AG09319 (cell line): ENCODE data around the gene NELL1.

Experiments used
- DNase-seq: peaks from one replicate; pipeline ENCODE4 v3.0.0-alpha.2; 2010; ENCODE audit warnings: low read depth; ENCODE audit errors: extremely low read depth
- TF ChIP-seq, protein P1 (sequence below): IDR thresholded peaks from 2 replicates; pipeline ENCODE4 v1.5.1; 2011; ENCODE audit warnings: low read depth, mild to moderate bottlenecking, inconsistent platforms, low read length, moderate library complexity

Gene NELL1

DNA sequence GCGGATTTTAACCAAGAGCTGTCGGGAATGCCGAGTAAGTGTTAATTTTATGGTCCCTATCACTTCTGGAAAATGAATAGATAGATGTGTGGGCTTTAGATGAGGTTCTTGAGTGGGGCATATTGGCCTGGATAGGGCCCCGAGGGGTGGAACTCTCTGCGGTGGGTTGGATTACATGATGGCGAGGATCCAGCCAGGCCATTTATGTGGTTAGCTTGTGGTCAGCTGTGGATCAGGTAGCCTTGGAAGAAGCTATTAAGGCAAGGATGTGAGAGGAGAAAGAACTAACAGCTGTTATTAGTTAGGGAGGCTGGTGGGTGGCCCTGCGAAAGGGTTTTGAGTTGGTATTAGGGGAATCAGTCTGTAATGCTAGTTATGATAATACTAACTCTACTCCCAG lies 268.4 kb downstream of the NELL1 start:
- TF ChIP-seq, protein P1, sequence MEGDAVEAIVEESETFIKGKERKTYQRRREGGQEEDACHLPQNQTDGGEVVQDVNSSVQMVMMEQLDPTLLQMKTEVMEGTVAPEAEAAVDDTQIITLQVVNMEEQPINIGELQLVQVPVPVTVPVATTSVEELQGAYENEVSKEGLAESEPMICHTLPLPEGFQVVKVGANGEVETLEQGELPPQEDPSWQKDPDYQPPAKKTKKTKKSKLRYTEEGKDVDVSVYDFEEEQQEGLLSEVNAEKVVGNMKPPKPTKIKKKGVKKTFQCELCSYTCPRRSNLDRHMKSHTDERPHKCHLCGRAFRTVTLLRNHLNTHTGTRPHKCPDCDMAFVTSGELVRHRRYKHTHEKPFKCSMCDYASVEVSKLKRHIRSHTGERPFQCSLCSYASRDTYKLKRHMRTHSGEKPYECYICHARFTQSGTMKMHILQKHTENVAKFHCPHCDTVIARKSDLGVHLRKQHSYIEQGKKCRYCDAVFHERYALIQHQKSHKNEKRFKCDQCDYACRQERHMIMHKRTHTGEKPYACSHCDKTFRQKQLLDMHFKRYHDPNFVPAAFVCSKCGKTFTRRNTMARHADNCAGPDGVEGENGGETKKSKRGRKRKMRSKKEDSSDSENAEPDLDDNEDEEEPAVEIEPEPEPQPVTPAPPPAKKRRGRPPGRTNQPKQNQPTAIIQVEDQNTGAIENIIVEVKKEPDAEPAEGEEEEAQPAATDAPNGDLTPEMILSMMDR: no peak

GRCh38 chr11:20949585-20949984 lies 280.2 kb downstream of the NELL1 start:
- TF ChIP-seq, protein P1: no peak
- no peak for DNase-seq

More for the DNA sequence above, 268.4 kb downstream of the NELL1 start:
- no peak for DNase-seq

GRCh38 chr11:20962581-20962980 lies 293.2 kb downstream of the NELL1 start:
- DNase-seq: no peak
- TF ChIP-seq, protein P1: no peak

GRCh38 chr11:20963596-20963995 lies 294.2 kb downstream of the NELL1 start:
- TF ChIP-seq, protein P1: no peak
- DNase-seq: no peak

GRCh38 chr11:20964985-20965384 lies 295.6 kb downstream of the NELL1 start:
- TF ChIP-seq, protein P1: no peak
- DNase-seq: no peak

DNA sequence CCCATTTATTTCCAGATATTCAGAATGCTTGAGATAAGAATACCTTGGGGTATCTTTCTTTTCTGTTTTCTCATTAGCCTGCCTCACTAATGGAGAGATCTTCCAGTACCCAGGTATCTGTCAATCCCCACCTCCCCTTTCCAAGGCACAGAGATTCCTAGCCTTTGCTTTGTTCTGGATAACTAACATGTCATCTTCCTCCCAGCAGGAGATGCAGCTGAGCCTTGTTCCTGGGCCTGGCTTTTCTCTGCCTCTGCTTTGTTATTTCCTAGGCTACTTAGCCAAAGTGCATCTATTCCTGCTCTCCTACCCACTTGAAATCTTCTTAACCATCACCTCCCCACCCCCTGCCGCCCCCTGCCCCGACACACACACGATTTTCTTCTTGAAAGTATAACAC lies 297.1 kb downstream of the NELL1 start:
- no peak for DNase-seq
- TF ChIP-seq, protein P1: no peak

GRCh38 chr11:20973940-20974559 lies 304.7 kb downstream of the NELL1 start:
- TF ChIP-seq, protein P1: no peak
- no peak for DNase-seq
